Rectal smooth muscle tissue (tissue), 1 donor: ENCODE data around the gene PLEKHA5.
"Not testable (repeated sequence)": the region's sequence is repeated elsewhere in the genome, so short reads cannot be mapped to it uniquely, and the experiment has no call there.

Experiments
- H3K27ac ChIP-seq: one replicate; pipeline ENCODE4 v1.7.0; 2013; ENCODE audit warnings: low read depth, low read length, inconsistent platforms
- H3K27me3 ChIP-seq: one replicate; pipeline ENCODE4 v1.7.0; 2013; ENCODE audit warnings: low read length; ENCODE audit not compliant: control insufficient read depth, insufficient read depth
- H3K36me3 ChIP-seq: one replicate; pipeline ENCODE4 v1.7.0; 2013; ENCODE audit warnings: low read length; ENCODE audit not compliant: control insufficient read depth, insufficient read depth
- H3K4me1 ChIP-seq: one replicate; pipeline ENCODE4 v1.7.0; 2013; ENCODE audit warnings: low read length; ENCODE audit not compliant: control insufficient read depth, insufficient read depth
- H3K4me3 ChIP-seq: one replicate; pipeline ENCODE4 v1.7.0; 2013; ENCODE audit warnings: low read length
- H3K9ac ChIP-seq: one replicate; pipeline ENCODE4 v1.7.0; 2013; ENCODE audit warnings: low read length

The PLEKHA5 gene

GRCh38 chr12:19285793-19286448, 156.4 kb downstream of the PLEKHA5 start:
- no peak overlapping the region for H3K4me3 ChIP-seq
- H3K27ac ChIP-seq = no peak overlapping the region
- H3K4me1 ChIP-seq = no peaks in the 10 kb centered on the region
- H3K36me3 ChIP-seq = peaks cover 4% of the 10 kb centered on the region
- H3K9ac ChIP-seq = no peak overlapping the region
- no peaks in the 10 kb centered on the region for H3K27me3 ChIP-seq

GRCh38 chr12:19287302-19287701, 157.8 kb downstream of the PLEKHA5 start:
- peaks cover 4% of the 10 kb centered on the region for H3K36me3 ChIP-seq

GRCh38 chr12:19288161-19288560, 158.6 kb downstream of the PLEKHA5 start:
- no peak overlapping the region for H3K9ac ChIP-seq
- H3K4me1 ChIP-seq = no peaks in the 10 kb centered on the region
- H3K27me3 ChIP-seq = no peaks in the 10 kb centered on the region
- no peak overlapping the region for H3K27ac ChIP-seq
- peaks cover 4% of the 10 kb centered on the region for H3K36me3 ChIP-seq
- H3K4me3 ChIP-seq = no peak overlapping the region

More at GRCh38 chr12:19287302-19287701, 157.8 kb downstream of the PLEKHA5 start:
- H3K27ac ChIP-seq = no peak overlapping the region
- no peaks in the 10 kb centered on the region for H3K4me1 ChIP-seq
- H3K4me3 ChIP-seq = no peak overlapping the region
- H3K9ac ChIP-seq = no peak overlapping the region
- H3K27me3 ChIP-seq = no peaks in the 10 kb centered on the region

GRCh38 chr12:19288603-19289244, 159.2 kb downstream of the PLEKHA5 start:
- H3K9ac ChIP-seq = no peak overlapping the region
- no peak overlapping the region for H3K27ac ChIP-seq
- H3K27me3 ChIP-seq = no peaks in the 10 kb centered on the region
- H3K36me3 ChIP-seq = no peaks in the 10 kb centered on the region
- H3K4me1 ChIP-seq = no peaks in the 10 kb centered on the region
- H3K4me3 ChIP-seq = no peak overlapping the region

- no peaks in the 10 kb centered on the region for H3K36me3 ChIP-seq
- H3K27me3 ChIP-seq = no peaks in the 10 kb centered on the region
- H3K4me1 ChIP-seq = no peaks in the 10 kb centered on the region
- H3K4me3 ChIP-seq = no peak overlapping the region
- H3K27ac ChIP-seq = no peak overlapping the region
- no peak overlapping the region for H3K9ac ChIP-seq
Observed at GRCh38 chr12:19298836-19299605, 169.5 kb downstream of the PLEKHA5 start.

- H3K4me3 ChIP-seq = no peak overlapping the region
- H3K27ac ChIP-seq = no peak overlapping the region
- H3K9ac ChIP-seq = no peak overlapping the region
- no peaks in the 10 kb centered on the region for H3K36me3 ChIP-seq
- H3K4me1 ChIP-seq = no peaks in the 10 kb centered on the region
- no peaks in the 10 kb centered on the region for H3K27me3 ChIP-seq
Observed at GRCh38 chr12:19299765-19300164, 170.2 kb downstream of the PLEKHA5 start.

GRCh38 chr12:19301223-19301622, 171.7 kb downstream of the PLEKHA5 start:
- Histone ChIP-seq H3K9ac (no peak overlapping the region), H3K36me3 (no peaks in the 10 kb centered on the region), H3K4me1 (no peaks in the 10 kb centered on the region), H3K27ac (no peak overlapping the region), H3K4me3 (no peak overlapping the region), H3K27me3 (no peaks in the 10 kb centered on the region)

GRCh38 chr12:19301688-19302087, 172.2 kb downstream of the PLEKHA5 start:
- Histone ChIP-seq H3K27ac (no peak overlapping the region), H3K4me1 (no peaks in the 10 kb centered on the region), H3K27me3 (no peaks in the 10 kb centered on the region), H3K9ac (no peak overlapping the region), H3K4me3 (no peak overlapping the region), H3K36me3 (no peaks in the 10 kb centered on the region)

GRCh38 chr12:19302100-19302640, 172.6 kb downstream of the PLEKHA5 start:
- no peak overlapping the region for H3K9ac ChIP-seq
- H3K27ac ChIP-seq = no peak overlapping the region
- H3K36me3 ChIP-seq = no peaks in the 10 kb centered on the region
- H3K27me3 ChIP-seq = no peaks in the 10 kb centered on the region
- H3K4me1 ChIP-seq = no peaks in the 10 kb centered on the region
- no peak overlapping the region for H3K4me3 ChIP-seq

- Histone ChIP-seq H3K27me3 (no peaks in the 10 kb centered on the region), H3K4me1 (no peaks in the 10 kb centered on the region), H3K36me3 (no peaks in the 10 kb centered on the region), H3K9ac (no peak overlapping the region), H3K4me3 (no peak overlapping the region), H3K27ac (no peak overlapping the region)
Observed at GRCh38 chr12:19303496-19303895, 174.0 kb downstream of the PLEKHA5 start.

GRCh38 chr12:19304149-19304750, 174.7 kb downstream of the PLEKHA5 start:
- H3K27ac ChIP-seq = no peak overlapping the region
- H3K36me3 ChIP-seq = no peaks in the 10 kb centered on the region
- H3K4me1 ChIP-seq = no peaks in the 10 kb centered on the region
- H3K9ac ChIP-seq = no peak overlapping the region
- H3K4me3 ChIP-seq = no peak overlapping the region
- no peaks in the 10 kb centered on the region for H3K27me3 ChIP-seq

GRCh38 chr12:19305621-19306020, 176.1 kb downstream of the PLEKHA5 start:
- not testable (repeated sequence) for H3K27me3 ChIP-seq, H3K36me3 ChIP-seq, H3K4me1 ChIP-seq, H3K27ac ChIP-seq, H3K4me3 ChIP-seq, H3K9ac ChIP-seq
